IgD-negative memory B cell (primary cell): ENCODE data around the gene FAXC. TPM values are rescaled to one million over a fixed set of nuclear protein-coding genes. Genes with fewer than 3 reads are reported as not detected.
"Not testable (repeated sequence)": the region's sequence is repeated elsewhere in the genome, so short reads cannot be mapped to it uniquely, and the experiment has no call there.

Experiments
- H3K27ac Mint-ChIP-seq, 3 donors: one replicate each; pipeline ENCODE4 v1.8.0; 2020 to 2022; ENCODE audit warnings: mild to moderate bottlenecking in 3 of 3, mixed read lengths in 3 of 3, moderate library complexity in 1 of 3
- H3K27me3 Mint-ChIP-seq: one replicate; pipeline ENCODE4 v1.8.0; 2021; ENCODE audit warnings: mixed read lengths
- H3K36me3 Mint-ChIP-seq: one replicate; pipeline ENCODE4 v1.8.0; 2020; ENCODE audit warnings: mild to moderate bottlenecking, mixed read lengths
- H3K4me1 Mint-ChIP-seq, 3 donors: one replicate each; pipeline ENCODE4 v1.8.0; 2020 to 2022; ENCODE audit warnings: mixed read lengths in 3 of 3, mild to moderate bottlenecking in 1 of 3
- H3K4me3 Mint-ChIP-seq, 4 donors: one replicate each; pipeline ENCODE4 v1.8.0; 2020 to 2022; ENCODE audit warnings: mild to moderate bottlenecking in 4 of 4, mixed read lengths in 4 of 4, moderate library complexity in 3 of 4
- H3K9me3 Mint-ChIP-seq, 3 donors: one replicate each; pipeline ENCODE4 v1.8.0; 2020 to 2021; ENCODE audit warnings: mixed read lengths in 3 of 3, mild to moderate bottlenecking in 1 of 3
- polyA plus RNA-seq: library from polyadenylated mRNA; unstranded; fragments of 300-500 nt; fragmentation: Illumina TruSeq; gene quantifications from one replicate; pipeline ENCODE4 v1.2.3, GENCODE V29; 2021

Gene FAXC
- polyA plus RNA-seq, 1 donor from 2014 or later = not detected

DNA sequence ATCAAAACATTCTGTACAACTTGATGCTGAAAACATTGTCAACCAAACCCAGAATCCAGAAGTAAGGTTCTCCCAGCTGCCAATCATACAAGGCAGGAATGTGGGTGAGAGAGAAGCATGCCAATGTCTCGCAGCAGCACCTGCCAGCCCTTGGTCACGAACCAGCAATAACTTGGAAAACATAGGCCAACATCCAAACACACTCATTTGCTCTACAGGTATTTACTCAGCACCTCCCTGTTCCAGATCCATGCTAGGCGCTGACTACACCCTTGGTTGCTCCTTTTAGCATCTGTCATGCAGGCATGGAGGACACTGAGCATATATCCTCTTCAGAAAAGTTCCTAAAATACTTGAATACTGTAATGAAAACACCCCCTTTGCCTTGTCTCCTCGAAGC is 63.6 kb downstream of the FAXC start:
- H3K27ac Mint-ChIP-seq = no peak overlapping the region
- no peaks in the 10 kb centered on the region for H3K9me3 Mint-ChIP-seq
- H3K4me3 Mint-ChIP-seq = no peak overlapping the region
- H3K4me1 Mint-ChIP-seq = no peaks in the 10 kb centered on the region
- H3K36me3 Mint-ChIP-seq = no peaks in the 10 kb centered on the region
- H3K27me3 Mint-ChIP-seq = no peaks in the 10 kb centered on the region

DNA sequence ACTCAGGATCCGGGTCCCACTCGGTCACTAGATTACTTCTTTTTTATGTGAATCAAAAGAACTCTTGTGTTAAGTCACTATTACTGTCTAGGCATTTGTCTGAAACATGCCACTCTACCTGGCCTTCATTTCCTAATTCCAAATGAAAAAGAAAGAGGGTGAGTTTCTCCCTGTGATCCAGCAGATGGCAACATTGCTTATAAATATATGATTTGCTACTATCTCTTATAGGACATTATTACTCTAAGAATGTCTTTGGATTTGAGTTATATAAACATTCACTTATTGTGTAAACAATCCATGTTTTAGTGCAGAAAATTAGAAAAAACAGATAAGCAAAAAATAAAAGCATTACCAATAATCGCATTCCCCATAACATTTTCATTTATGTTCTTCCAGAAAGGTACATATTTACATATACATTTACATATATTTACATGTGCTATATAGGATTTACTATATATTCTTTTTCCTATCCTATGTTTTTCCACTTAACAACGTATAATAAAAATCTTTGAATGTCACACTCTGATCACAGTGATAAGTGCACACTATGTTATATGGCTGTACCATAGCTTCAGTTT is 66.9 kb downstream of the FAXC start:
- Mint-ChIP-seq H3K27ac (no peak overlapping the region), H3K9me3 (no peaks in the 10 kb centered on the region), H3K4me1 (no peaks in the 10 kb centered on the region), H3K36me3 (no peaks in the 10 kb centered on the region), H3K4me3 (no peak overlapping the region), H3K27me3 (peaks cover 1% of the 10 kb centered on the region)

DNA sequence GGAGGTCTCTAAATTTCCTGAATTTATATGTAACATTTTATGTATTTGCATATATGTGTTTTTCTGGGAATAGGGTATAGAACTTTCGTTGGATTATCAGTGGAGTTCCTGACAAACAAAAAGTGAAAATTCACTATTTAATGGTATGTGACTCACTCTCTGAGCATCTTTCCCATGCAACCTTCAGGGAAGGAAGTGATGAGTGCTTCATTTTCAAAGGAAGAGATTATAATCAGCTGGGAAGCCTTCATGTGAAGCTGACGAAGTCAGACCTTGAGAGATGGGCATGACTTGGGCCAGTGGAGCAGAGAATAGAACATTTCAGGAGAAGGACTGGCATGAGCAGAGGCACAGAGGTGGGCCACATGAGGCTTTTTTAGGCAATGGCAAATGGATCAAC is 72.7 kb downstream of the FAXC start:
- peaks cover 1% of the 10 kb centered on the region for H3K36me3 Mint-ChIP-seq
- peaks cover 4% of the 10 kb centered on the region for H3K27me3 Mint-ChIP-seq
- no peaks in the 10 kb centered on the region for H3K4me1 Mint-ChIP-seq
- no peak overlapping the region for H3K27ac Mint-ChIP-seq
- no peak overlapping the region for H3K4me3 Mint-ChIP-seq
- no peaks in the 10 kb centered on the region for H3K9me3 Mint-ChIP-seq

DNA sequence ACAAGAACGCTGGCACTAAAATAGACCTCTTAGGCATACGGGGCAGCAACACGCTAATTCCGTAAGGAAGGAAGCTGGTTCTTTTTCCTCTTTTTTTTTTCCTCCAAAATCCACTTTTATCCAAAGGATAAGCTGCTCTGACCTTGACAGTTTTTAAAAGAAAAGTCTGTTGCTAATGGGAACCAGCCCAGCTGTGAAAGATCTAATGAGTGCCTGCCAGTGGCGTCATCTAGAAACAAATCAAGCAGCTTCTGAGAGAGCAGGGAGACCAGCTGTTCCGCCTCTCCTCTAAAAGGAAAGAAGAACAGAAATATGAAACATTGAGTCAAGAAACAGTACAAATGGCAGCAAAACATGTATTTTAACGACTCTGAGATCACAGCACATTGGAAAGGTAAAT is 78.6 kb downstream of the FAXC start:
- H3K4me3 Mint-ChIP-seq = no peak overlapping the region

DNA sequence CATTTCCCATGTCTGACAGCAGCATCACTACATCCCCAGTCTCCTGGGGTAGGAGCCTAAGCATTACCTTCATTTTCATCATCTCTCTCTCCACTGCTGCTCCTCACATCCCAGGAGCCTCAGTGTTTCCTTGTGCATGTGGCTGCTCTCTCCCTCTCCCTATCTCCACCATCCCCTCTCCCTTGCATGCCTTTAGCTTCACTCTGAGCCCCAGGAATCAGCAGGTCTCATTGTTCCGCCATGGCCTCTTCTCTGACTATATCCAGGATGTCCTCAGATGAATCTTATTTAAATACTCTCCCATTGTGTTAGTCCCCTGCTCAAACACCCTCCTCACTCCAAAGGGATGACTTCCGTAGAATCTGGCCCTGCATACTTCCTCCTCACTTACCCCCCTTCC is 79.4 kb downstream of the FAXC start:
- peaks cover 2% of the 10 kb centered on the region for H3K27me3 Mint-ChIP-seq
- no peak overlapping the region for H3K4me3 Mint-ChIP-seq
- no peak overlapping the region for H3K27ac Mint-ChIP-seq
- no peaks in the 10 kb centered on the region for H3K36me3 Mint-ChIP-seq
- H3K9me3 Mint-ChIP-seq = peaks cover 0 to 4% (median 3%) of the 10 kb centered on the region in 3 donors
- H3K4me1 Mint-ChIP-seq = no peaks in the 10 kb centered on the region

More for the DNA sequence above, 78.6 kb downstream of the FAXC start:
- H3K36me3 Mint-ChIP-seq = no peaks in the 10 kb centered on the region
- peaks cover 2% of the 10 kb centered on the region for H3K27me3 Mint-ChIP-seq
- peaks cover 0 to 4% (median 3%) of the 10 kb centered on the region in 3 donors for H3K9me3 Mint-ChIP-seq
- H3K27ac Mint-ChIP-seq = no peak overlapping the region
- H3K4me1 Mint-ChIP-seq = no peaks in the 10 kb centered on the region

DNA sequence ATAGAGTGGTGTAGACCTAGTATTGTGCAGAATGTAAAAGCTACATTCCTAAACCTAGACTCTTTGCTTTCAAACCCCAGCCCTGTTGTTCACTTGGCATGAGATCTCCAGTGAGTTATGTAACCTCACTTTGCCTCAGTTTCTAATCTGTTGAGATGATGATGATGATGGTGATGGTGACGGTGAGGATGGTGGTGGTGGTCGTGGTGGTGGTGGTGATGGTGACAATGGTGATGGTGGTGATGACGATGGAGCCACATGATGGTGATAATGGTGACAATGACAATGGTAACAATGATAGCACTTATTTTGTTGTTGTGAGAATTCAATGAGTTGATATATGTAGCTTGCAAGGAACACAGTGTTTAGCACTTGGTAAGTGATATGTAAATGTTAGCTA is 80.3 kb downstream of the FAXC start:
- no peaks in the 10 kb centered on the region for H3K36me3 Mint-ChIP-seq
- no peak overlapping the region for H3K27ac Mint-ChIP-seq
- no peaks in the 10 kb centered on the region for H3K27me3 Mint-ChIP-seq
- peaks cover 0 to 4% (median 3%) of the 10 kb centered on the region in 3 donors for H3K9me3 Mint-ChIP-seq
- H3K4me1 Mint-ChIP-seq = no peaks in the 10 kb centered on the region
- H3K4me3 Mint-ChIP-seq = no peak overlapping the region

DNA sequence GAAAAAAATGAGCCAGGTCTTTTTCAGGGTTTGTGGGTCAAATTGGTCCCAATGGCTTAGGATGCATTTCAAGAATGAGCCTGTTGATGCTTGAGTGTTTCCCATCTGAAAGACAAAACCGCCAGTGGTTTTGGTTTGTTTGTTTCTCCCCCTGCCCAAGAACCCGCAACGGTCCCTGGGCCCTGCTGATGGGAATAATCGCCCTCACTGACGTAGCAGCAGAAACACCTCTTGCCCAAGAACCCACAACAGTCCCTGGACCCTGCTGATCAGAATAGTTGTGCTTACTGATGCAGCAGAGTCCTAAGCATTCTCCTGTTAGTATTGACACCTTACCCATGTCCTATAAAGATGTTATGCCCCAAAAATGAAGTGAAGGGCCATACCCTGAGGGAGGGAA is 82.5 kb downstream of the FAXC start:
- H3K27me3 Mint-ChIP-seq, H3K9me3 Mint-ChIP-seq, H3K4me3 Mint-ChIP-seq, H3K36me3 Mint-ChIP-seq, H3K4me1 Mint-ChIP-seq, H3K27ac Mint-ChIP-seq: not testable (repeated sequence)

DNA sequence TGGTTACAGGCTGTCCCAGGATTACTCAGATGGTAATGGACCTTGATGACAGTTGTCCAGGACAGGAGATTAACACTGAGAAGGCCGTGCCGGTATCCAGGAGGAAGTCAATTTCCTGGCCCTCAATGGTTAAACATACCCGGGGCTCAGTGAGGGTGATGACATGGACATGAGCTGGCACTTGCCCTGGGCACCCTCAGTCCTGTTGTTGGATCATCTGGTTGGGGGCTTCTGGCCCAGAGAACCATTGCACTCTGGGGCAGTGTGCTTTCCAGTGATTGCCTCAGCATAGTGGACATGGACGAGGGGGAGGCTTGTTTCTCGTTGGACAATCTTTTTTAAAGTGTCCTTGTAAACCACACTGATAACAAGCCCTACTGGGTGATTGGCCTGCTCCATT is 84.0 kb downstream of the FAXC start:
- H3K4me3 Mint-ChIP-seq, H3K27me3 Mint-ChIP-seq, H3K9me3 Mint-ChIP-seq, H3K27ac Mint-ChIP-seq, H3K36me3 Mint-ChIP-seq, H3K4me1 Mint-ChIP-seq: not testable (repeated sequence)

DNA sequence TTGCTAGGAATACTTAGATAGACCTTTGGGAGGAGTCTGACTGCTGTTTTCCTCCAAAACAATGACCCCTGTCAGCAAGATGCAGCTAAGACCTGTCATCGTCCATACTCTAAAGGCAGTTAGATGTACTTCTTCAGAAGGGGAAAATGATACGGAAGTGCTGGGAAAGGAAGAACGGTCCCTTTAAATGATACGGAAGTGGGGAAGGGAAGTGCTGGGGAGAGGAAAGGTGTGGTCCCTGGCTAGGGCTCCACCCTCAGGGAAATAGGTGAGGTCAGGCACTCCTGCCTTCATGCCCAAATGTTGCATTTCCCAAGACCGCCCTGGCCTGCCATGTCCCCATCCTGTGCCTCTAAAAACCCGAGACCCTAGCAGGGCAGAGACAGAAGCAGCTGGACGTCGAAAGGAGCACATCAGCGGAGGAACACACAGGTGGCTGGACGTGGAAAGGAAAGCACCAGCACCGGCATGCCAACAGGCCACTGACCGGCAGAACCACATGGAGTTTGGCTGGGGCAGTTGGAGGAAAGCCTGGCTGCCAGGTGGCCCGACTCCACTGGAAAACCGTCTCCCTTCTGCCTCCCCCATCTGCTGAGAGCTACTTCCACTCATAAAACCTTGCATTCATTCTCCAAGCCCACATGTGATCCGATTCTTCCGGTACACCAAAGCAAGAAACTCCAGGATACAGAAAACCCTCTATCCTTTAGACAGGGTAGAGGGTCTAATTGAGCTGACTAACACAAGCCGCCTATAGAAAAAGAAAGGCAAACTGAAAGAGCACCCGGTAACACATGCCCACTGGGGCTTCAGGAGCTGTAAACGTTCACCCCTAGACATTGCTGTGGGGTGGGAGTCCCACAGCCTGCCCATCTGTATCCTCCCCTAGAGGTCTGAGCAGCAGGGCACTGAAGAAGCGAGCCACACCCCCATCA is 94.6 kb downstream of the FAXC start:
- H3K9me3 Mint-ChIP-seq = no peaks in the 10 kb centered on the region
- peaks cover 0 to 2% (median 0%) of the 10 kb centered on the region in 3 donors for H3K4me1 Mint-ChIP-seq
- H3K27ac Mint-ChIP-seq = peak overlapping the region in 1 of 3 donors; percentile 69
- no peaks in the 10 kb centered on the region for H3K27me3 Mint-ChIP-seq
- no peak overlapping the region for H3K4me3 Mint-ChIP-seq
- no peaks in the 10 kb centered on the region for H3K36me3 Mint-ChIP-seq

DNA sequence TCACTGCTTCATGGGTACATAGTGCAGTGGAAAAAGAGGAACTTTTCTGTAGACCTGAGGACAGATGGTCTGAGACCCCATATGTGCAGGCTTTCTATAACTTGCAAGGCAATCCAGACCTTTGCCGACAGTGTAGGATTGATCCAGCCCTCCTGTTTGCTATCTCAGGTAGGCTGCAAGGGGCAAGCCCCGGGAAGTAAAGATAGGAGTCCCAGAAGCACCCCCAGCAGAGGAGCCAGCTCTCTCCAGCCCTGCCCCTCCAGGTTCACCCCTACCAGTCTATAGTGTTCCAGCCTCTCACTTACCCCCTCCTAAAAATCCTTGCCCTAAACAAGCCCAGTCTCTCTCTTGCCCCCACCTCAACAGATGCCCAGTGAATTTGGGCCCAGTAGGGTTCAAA is 96.2 kb downstream of the FAXC start:
- Mint-ChIP-seq H3K4me1 (peaks cover 0 to 1% (median 0%) of the 10 kb centered on the region in 3 donors), H3K4me3 (no peak overlapping the region), H3K36me3 (no peaks in the 10 kb centered on the region), H3K27ac (no peak overlapping the region), H3K9me3 (no peaks in the 10 kb centered on the region), H3K27me3 (no peaks in the 10 kb centered on the region)

DNA sequence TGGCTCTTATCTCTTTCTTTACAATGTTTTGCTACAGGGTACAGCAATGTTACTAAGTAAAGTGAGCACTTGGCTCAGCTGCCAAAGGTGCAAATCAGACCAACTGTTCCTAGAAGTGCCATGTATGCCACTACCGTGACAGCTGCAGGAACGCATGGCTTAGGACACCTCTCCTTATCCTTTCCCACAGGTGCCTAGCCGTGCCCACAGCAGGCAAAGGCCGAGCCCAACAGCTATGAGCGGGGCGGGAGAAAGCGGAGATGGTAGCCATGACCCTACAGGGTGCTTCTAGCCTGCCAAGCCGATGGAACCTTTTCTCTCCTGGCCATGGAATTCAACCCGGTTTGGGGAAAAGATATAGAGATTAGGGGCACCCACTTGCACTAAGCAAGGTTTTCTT is 97.1 kb downstream of the FAXC start:
- Mint-ChIP-seq H3K36me3 (no peaks in the 10 kb centered on the region), H3K27ac (no peak overlapping the region), H3K4me3 (no peak overlapping the region), H3K9me3 (no peaks in the 10 kb centered on the region), H3K4me1 (peaks cover 0 to 1% (median 0%) of the 10 kb centered on the region in 3 donors), H3K27me3 (no peaks in the 10 kb centered on the region)

DNA sequence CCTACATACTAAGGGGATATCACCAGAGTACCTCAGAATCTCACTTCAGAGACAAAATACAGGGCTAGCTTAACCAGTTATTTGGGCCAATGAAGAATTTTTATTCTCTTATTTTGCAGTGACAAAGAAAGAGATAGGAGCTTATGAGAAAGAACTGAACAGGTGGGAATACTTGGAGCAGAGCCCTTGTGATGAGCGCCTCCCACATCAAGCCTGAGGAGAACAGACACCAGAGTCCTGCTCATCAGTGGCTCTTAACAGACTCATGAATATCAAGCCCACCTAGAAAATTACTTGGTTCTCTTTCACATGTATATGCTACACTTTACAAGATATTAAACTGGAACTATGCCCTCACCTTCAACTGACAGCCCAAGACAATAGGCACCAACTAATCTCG is 99.0 kb downstream of the FAXC start:
- no peak overlapping the region for H3K4me3 Mint-ChIP-seq

DNA sequence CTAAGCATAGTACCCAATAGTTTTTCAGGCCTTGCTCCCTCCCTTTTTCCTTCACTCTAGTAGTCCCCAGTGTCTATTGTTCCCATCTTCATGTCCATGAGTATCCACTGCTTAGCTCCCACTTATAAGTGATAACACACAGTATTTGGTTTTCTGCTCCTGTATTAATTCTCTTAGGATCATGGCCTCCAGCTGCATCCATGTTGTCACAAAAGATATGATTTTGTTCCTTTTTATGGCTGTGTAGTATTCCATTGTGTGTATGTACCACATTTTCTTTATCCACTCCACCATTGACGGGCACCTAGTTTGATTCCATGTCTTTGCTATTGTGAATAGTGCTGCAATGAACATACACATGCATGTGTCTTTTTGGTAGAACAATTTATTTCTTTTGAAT is 102.9 kb downstream of the FAXC start:
- Mint-ChIP-seq H3K27me3 (peaks cover 4% of the 10 kb centered on the region), H3K27ac (no peak overlapping the region), H3K9me3 (peaks cover 0 to 3% (median 0%) of the 10 kb centered on the region in 3 donors), H3K4me3 (no peak overlapping the region), H3K36me3 (no peaks in the 10 kb centered on the region), H3K4me1 (no peaks in the 10 kb centered on the region)

More for the DNA sequence above, 99.0 kb downstream of the FAXC start:
- Mint-ChIP-seq H3K9me3 (peaks cover 0 to 3% (median 0%) of the 10 kb centered on the region in 3 donors), H3K36me3 (no peaks in the 10 kb centered on the region), H3K27me3 (peaks cover 3% of the 10 kb centered on the region), H3K27ac (no peak overlapping the region), H3K4me1 (no peaks in the 10 kb centered on the region)

DNA sequence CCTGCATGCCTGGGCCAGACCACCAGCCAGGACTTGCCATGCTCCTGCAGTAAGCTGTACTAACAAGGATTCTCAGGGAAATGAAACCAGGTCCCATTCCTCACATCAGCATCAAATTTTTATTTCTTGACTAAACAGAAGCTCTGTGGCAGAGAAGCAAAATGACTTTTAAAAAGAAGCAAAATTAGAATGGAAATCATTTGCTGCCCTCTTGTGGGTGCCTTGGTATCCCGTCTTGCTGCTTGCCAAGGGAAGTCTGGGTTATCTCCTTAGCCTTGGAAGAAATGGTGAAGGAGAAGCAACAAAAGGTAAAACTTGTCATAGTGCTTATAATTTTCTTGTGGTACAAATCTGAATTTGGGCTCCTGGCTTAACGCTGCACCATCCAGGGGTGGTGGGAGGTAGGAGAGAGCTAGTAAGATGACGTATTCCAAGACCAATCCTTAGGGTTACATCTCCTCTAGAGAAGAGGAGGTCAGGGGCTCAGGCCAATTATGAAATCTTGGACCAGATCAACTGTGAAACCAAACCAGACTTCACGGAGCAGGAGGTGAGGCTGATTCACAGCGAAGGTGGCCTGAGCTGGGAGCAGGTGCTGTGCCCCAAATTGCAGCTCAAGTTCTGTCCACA is 107.5 kb downstream of the FAXC start:
- Mint-ChIP-seq H3K4me1 (no peaks in the 10 kb centered on the region), H3K36me3 (no peaks in the 10 kb centered on the region), H3K27me3 (peaks cover 6% of the 10 kb centered on the region), H3K4me3 (no peak overlapping the region), H3K9me3 (peaks cover 0 to 3% (median 0%) of the 10 kb centered on the region in 3 donors), H3K27ac (no peak overlapping the region)

DNA sequence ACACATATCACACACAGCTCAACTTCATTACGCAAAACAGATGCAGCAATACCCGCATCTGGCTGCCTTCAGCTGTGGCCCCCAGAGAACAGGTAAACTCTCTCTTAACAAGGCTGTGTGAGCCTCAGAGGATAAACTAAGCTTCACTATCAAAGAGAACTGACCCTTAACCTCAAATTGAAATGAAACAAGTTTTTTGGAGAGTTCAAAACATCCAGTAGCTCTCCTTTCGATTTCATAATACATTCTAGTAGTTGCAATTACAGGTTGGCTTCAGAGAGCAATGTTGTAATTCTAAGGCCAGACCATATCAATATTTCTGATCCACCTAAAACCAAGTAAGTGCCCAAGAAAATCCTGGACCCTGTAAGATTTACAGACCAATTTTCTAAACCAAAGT is 113.5 kb downstream of the FAXC start:
- no peak overlapping the region for H3K4me3 Mint-ChIP-seq
- no peaks in the 10 kb centered on the region for H3K36me3 Mint-ChIP-seq
- no peaks in the 10 kb centered on the region for H3K4me1 Mint-ChIP-seq
- H3K27me3 Mint-ChIP-seq = peaks cover 15% of the 10 kb centered on the region
- H3K27ac Mint-ChIP-seq = no peak overlapping the region
- H3K9me3 Mint-ChIP-seq = peaks cover 0 to 4% (median 0%) of the 10 kb centered on the region in 3 donors
